HG02884 (cell line): ENCODE data around the gene CFAP161.
"Not testable (repeated sequence)": the region's sequence is repeated elsewhere in the genome, so short reads cannot be mapped to it uniquely, and the experiment has no call there.

ENCODE experiments used
- ATAC-seq: cut with Tn5 transposase; IDR thresholded peaks from one replicate; pipeline ENCODE4 v1.9.1; 2021; ENCODE audit warnings: mild to moderate bottlenecking, moderate library complexity; ENCODE audit not compliant: unreplicated experiment

CFAP161 gene

GRCh38 chr15:81157195-81157938 lies 23.3 kb downstream of the CFAP161 start:
- ATAC-seq: no peak

- no peak for ATAC-seq
Observed at GRCh38 chr15:81157939-81158223, 23.8 kb downstream of the CFAP161 start.

- not testable (repeated sequence) for ATAC-seq
Observed at GRCh38 chr15:81158561-81158960, 24.5 kb downstream of the CFAP161 start.

GRCh38 chr15:81160312-81161159 lies 26.5 kb downstream of the CFAP161 start:
- no peak for ATAC-seq

- no peak for ATAC-seq
Observed at GRCh38 chr15:81161160-81161673, 27.1 kb downstream of the CFAP161 start.

- no peak for ATAC-seq
Observed at GRCh38 chr15:81161851-81162250, 27.8 kb downstream of the CFAP161 start.

- ATAC-seq: no peak
Observed at GRCh38 chr15:81163961-81164800, 30.1 kb downstream of the CFAP161 start.

- ATAC-seq: no peak
Observed at GRCh38 chr15:81165535-81165934, 31.5 kb downstream of the CFAP161 start.

GRCh38 chr15:81166636-81167305 lies 32.7 kb downstream of the CFAP161 start:
- no peak for ATAC-seq

GRCh38 chr15:81168131-81168526 lies 34.1 kb downstream of the CFAP161 start:
- ATAC-seq: no peak

- ATAC-seq: no peak
Observed at GRCh38 chr15:81168644-81169043, 34.6 kb downstream of the CFAP161 start.

GRCh38 chr15:81170511-81170910 lies 36.4 kb downstream of the CFAP161 start:
- ATAC-seq: no peak

- no peak for ATAC-seq
Observed at GRCh38 chr15:81171286-81171685, 37.2 kb downstream of the CFAP161 start.

- no peak for ATAC-seq
Observed at GRCh38 chr15:81174125-81174791, 40.2 kb downstream of the CFAP161 start.

GRCh38 chr15:81174792-81175327 lies 40.8 kb downstream of the CFAP161 start:
- ATAC-seq: no peak

- no peak for ATAC-seq
Observed at GRCh38 chr15:81175496-81175895, 41.4 kb downstream of the CFAP161 start.

- no peak for ATAC-seq
Observed at GRCh38 chr15:81176291-81176893, 42.3 kb downstream of the CFAP161 start.

GRCh38 chr15:81178365-81178764 lies 44.3 kb downstream of the CFAP161 start:
- no peak for ATAC-seq

GRCh38 chr15:81181220-81181619 lies 47.1 kb downstream of the CFAP161 start:
- no peak for ATAC-seq
